22Rv1 (cell line): ENCODE measurements around the gene TMPRSS11A.
A peak's percentile ranks its signal among the peaks of the same experiment; 100 is the strongest.

ENCODE experiments used
- H3K27ac ChIP-seq: fragments of 450-650 bp; 2 replicates; pipeline ENCODE4 v1.5.1; 2017
- CTCF ChIP-seq: fragments of 450-650 bp; IDR thresholded peaks from 2 replicates; pipeline ENCODE4 v1.5.1; 2017; ENCODE audit warnings: mild to moderate bottlenecking
- ZFX ChIP-seq: fragments of 450-650 bp; IDR thresholded peaks from 2 replicates; pipeline ENCODE4 v1.6.1; 2017; ENCODE audit warnings: antibody characterized with exemption, borderline replicate concordance

The TMPRSS11A gene

GRCh38 chr4:67879486-67879885 is 83.8 kb downstream of the TMPRSS11A start:
- TF ChIP-seq ZFX (no peak), CTCF (no peak)
- H3K27ac ChIP-seq: no peak overlapping the region

DNA sequence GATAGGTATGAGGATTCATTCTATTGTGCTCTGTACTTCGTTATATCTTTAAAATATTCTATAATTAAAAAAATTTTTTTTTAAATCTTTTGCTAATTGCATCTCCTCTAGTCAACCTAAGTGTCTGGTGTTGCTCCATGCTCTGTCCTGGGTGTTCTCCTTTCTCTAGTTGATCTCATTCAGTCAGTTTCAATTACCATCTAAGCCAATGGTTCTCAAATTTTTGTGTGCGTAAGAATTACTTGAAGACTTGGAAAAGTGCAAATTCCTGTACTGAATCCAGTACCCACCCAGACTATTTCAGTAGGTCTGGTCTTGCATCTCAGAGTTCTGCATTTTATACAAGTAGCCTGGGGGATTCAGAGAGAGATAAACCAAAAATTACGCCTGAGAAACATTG is 86.2 kb downstream of the TMPRSS11A start:
- no peak overlapping the region for H3K27ac ChIP-seq

DNA sequence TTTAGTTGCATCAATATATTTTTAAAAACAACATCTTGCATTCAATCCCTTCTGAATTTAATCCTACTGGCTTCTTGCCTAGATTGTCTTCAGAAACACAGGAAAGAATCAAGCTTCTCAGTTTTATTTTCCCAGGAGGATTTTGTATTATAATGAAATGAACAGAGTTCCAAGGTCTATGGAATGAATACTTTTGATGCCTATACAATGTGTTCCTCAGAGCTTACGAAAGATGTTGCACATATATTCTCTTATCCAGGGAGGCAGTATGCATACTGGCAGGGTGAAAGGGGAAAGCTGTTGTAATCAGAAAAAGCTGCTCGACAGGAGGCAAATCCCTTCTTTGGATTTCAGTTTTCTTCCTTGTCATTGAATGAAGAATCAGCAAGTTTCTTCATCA is 88.3 kb downstream of the TMPRSS11A start:
- H3K27ac ChIP-seq: no peak overlapping the region
- no peak for TF ChIP-seq CTCF
- TF ChIP-seq ZFX: no peak

More for the DNA sequence above, 86.2 kb downstream of the TMPRSS11A start:
- TF ChIP-seq CTCF: no peak

GRCh38 chr4:67873116-67873515 is 90.2 kb downstream of the TMPRSS11A start:
- no peak overlapping the region for H3K27ac ChIP-seq
- TF ChIP-seq CTCF (no peak), ZFX (no peak)

DNA sequence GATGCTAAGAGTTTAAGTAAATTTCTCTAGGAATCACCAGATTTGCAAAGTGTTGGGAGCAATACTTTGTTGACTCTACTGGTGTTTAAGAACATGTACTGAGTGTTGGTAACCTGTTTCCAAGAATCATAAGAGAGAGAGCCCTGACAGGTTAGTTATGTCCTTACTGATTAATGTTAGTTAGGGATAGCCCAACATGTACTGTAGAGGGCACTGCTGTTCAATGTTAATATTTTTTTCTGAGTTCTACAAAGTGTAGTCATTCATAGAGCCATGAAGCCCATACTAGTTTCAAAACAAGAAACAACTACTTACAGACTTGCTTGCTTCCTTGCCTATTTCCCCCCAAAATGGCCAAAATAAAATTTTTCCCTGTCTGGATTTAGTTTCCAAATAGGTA is 91.4 kb downstream of the TMPRSS11A start:
- TF ChIP-seq CTCF (peak; percentile 71), ZFX (no peak)

DNA sequence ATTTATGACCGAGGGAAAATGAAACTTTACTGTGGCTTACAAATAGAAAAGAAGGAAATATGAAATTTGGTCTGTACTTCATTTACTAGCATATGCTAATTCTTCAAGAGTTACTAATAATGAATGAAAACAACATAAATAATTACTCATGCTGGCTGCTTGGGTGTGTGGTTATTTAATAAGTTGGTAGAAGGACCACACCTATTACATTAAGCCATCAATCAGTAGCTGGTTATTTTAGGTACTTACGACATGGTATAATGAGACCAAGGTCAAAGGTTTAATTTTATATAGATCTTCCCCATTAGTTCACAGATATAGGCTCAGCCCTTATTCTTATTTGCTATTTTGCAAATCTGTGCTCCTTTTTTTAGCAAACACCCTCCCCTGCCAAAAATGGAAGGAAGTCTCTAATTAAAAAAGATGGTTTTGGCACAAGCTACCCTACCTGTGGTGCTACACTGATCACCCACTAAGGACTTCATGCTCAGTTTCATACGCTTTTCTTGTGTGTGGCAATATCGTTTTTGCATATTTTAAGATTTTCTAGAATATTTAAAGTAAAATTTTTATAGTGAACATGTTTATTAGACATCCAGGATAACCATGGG is 93.6 kb downstream of the TMPRSS11A start:
- no peak overlapping the region for H3K27ac ChIP-seq
- TF ChIP-seq ZFX: no peak
- TF ChIP-seq CTCF: no peak

More for the DNA sequence above, 91.4 kb downstream of the TMPRSS11A start:
- H3K27ac ChIP-seq: no peak overlapping the region

- no peak for TF ChIP-seq CTCF
- no peak for TF ChIP-seq ZFX
- H3K27ac ChIP-seq: no peak overlapping the region
Observed at GRCh38 chr4:67861513-67861912, 101.8 kb downstream of the TMPRSS11A start.
